Endothelial cell of umbilical vein (primary cell): ENCODE measurements around the gene WDR45. TPM values are rescaled to one million over a fixed set of nuclear protein-coding genes. Genes with fewer than 3 reads are reported as not detected.

ENCODE experiments used
- BruUV-seq: library from RNA; stranded (reverse); fragments of 400-500 nt; replicated peaks from 2 replicates; lab custom pipeline; 2021; lab: Mats Ljungman, UMichigan
- CTCF ChIA-PET: fragments of 300-600, 350-600 bp; sonication (Branson Sonifier 250); formaldehyde crosslinking; loops from one replicate; lab custom pipeline; 2021; ENCODE audit warnings: antibody characterized with exemption, inconsistent platforms; lab: Charles Lee
- POLR2A ChIA-PET: fragments of 300-600, 350-600 bp; sonication (Branson Sonifier 250); formaldehyde crosslinking; loops from one replicate; lab custom pipeline; 2021; ENCODE audit warnings: antibody characterized with exemption, inconsistent platforms; lab: Charles Lee
- DNase-seq: peaks from one replicate; pipeline ENCODE4 v3.0.0-alpha.2; 2011; ENCODE audit warnings: low read depth, low spot score
- FAIRE-seq: peaks from 2 replicates; lab custom pipeline; 2011; peaks lifted over from hg19 to GRCh38; lab: Jason Lieb, UNC
- H2AFZ ChIP-seq: 2 replicates; pipeline ENCODE4 v1.6.0; 2012; ENCODE audit warnings: low read depth, low read length, control low read depth, inconsistent platforms
- H3K27ac ChIP-seq: 2 replicates; pipeline ENCODE4 v1.5.1; 2011; ENCODE audit warnings: low read depth, mild to moderate bottlenecking, control low read depth, low read length, moderate library complexity; ENCODE audit not compliant: insufficient read depth
- H3K27me3 ChIP-seq, 2 experiments: 2 replicates each; pipeline versions ENCODE4 v1.6.0 to v1.6.1; 2011; ENCODE audit warnings: low read length in 2 of 2, mixed read lengths in 1 of 2; ENCODE audit not compliant: control insufficient read depth in 2 of 2, insufficient read depth in 2 of 2
- H3K36me3 ChIP-seq, 2 experiments: 2 replicates in 1 of 2; 3 replicates in 1 of 2; pipeline ENCODE4 v1.5.1; 2011; ENCODE audit warnings: low read length in 2 of 2, mild to moderate bottlenecking in 1 of 2, moderate library complexity in 1 of 2; ENCODE audit not compliant: control insufficient read depth in 2 of 2, insufficient read depth in 2 of 2; ENCODE audit errors: extremely low read depth in 1 of 2
- H3K4me1 ChIP-seq: 3 replicates; pipeline ENCODE4 v1.5.1; 2011; ENCODE audit warnings: mild to moderate bottlenecking, low read length; ENCODE audit not compliant: control insufficient read depth, insufficient read depth; ENCODE audit errors: extremely low read depth
- H3K4me2 ChIP-seq: 2 replicates; pipeline ENCODE4 v1.6.1; 2011; ENCODE audit warnings: low read length, control low read depth, mixed read lengths; ENCODE audit not compliant: insufficient read depth
- H3K4me3 ChIP-seq, 3 experiments: fragments of 200-600 bp in 1 of 3; sonication (generic), shearing (Covaris generic) in 1 of 3; replicated peaks in 1 of 3; 2 replicates each; pipeline ENCODE4 v1.5.1; 2011 to 2016; ENCODE audit warnings: control low read depth in 3 of 3, low read length in 3 of 3, mild to moderate bottlenecking in 2 of 3, inconsistent platforms in 1 of 3, low read depth in 1 of 3, moderate library complexity in 1 of 3; ENCODE audit not compliant: insufficient read depth in 1 of 3
- H3K79me2 ChIP-seq: 2 replicates; pipeline ENCODE4 v1.6.0; 2012; ENCODE audit warnings: low read length, inconsistent platforms; ENCODE audit not compliant: control insufficient read depth, insufficient read depth
- H3K9ac ChIP-seq: replicated peaks from 2 replicates; pipeline ENCODE3; 2011; ENCODE audit warnings: low read length, control low read depth; ENCODE audit not compliant: insufficient read depth; ENCODE audit errors: extremely low read depth
- H3K9me1 ChIP-seq: replicated peaks from 3 replicates; pipeline ENCODE4 v1.6.0; 2011; ENCODE audit warnings: mild to moderate bottlenecking, low read length; ENCODE audit not compliant: control insufficient read depth, insufficient read depth; ENCODE audit errors: extremely low read depth
- H3K9me3 ChIP-seq: replicated peaks from 2 replicates; pipeline ENCODE4 v1.5.1; 2012; ENCODE audit warnings: low read length, inconsistent platforms; ENCODE audit not compliant: control insufficient read depth, insufficient read depth
- H4K20me1 ChIP-seq: replicated peaks from 2 replicates; pipeline ENCODE3; 2011; ENCODE audit warnings: mild to moderate bottlenecking, low read length; ENCODE audit not compliant: control insufficient read depth, insufficient read depth; ENCODE audit errors: extremely low read depth
- EZH2 ChIP-seq: IDR thresholded peaks from 2 replicates; pipeline ENCODE4 v1.6.1; 2012; ENCODE audit warnings: borderline replicate concordance, low read depth, mild to moderate bottlenecking, moderate library complexity, low read length, inconsistent platforms; ENCODE audit not compliant: severe bottlenecking
- FOS ChIP-seq: IDR thresholded peaks from 2 replicates; pipeline ENCODE4 v1.6.1; 2011; ENCODE audit warnings: mild to moderate bottlenecking, low read length, moderate library complexity, borderline replicate concordance; ENCODE audit not compliant: insufficient read depth
- GATA2 ChIP-seq: IDR thresholded peaks from 2 replicates; pipeline ENCODE4 v1.7.0; 2011; ENCODE audit warnings: low read depth, mild to moderate bottlenecking, moderate library complexity, mixed read lengths, low read length; ENCODE audit not compliant: insufficient read length, insufficient read depth
- JUN ChIP-seq: IDR thresholded peaks from 2 replicates; pipeline ENCODE4 v1.6.1; 2011; ENCODE audit warnings: borderline replicate concordance, low read depth; ENCODE audit not compliant: insufficient read length, insufficient read depth
- MYC ChIP-seq: IDR thresholded peaks from one replicate; pipeline ENCODE4 v1.6.1; 2011; ENCODE audit warnings: mild to moderate bottlenecking, low read depth, low read length
- POLR2A ChIP-seq: IDR thresholded peaks from 2 replicates; pipeline ENCODE4 v1.6.1; 2012; ENCODE audit warnings: low read depth, mild to moderate bottlenecking, control low read depth, low read length
- POLR2AphosphoS5 ChIP-seq: IDR thresholded peaks from 2 replicates; pipeline ENCODE4 v1.6.1; 2012; ENCODE audit warnings: low read depth, mild to moderate bottlenecking, control low read depth, low read length, moderate library complexity; ENCODE audit not compliant: insufficient read depth
- dilution Hi-C: fragments of 300-500 bp; cut with MboI; formaldehyde crosslinking; loops from one replicate; pipeline ENCODE4 v1.15.0; 2019; ENCODE audit warnings: low sequenced_read_pairs; ENCODE audit not compliant: extremely low pct_ligation_motif_present
- intact Hi-C: fragments of 100-400 bp; cut with micrococcal nuclease; formaldehyde crosslinking; loops from one replicate; pipeline ENCODE4 v1.10.0; 2022
- polyA plus RNA-seq, 4 experiments: library from polyadenylated mRNA; depleted of rRNA in 3 of 4; stranded (reverse) in 3 of 4; unstranded in 1 of 4; fragments of >200 nt; gene quantifications; 2 replicates each; pipeline versions ENCODE4 v1.2.1 to v1.2.3, GENCODE V29; 2011 to 2012; ENCODE audit warnings: missing spikeins in 1 of 4
- total RNA-seq: library from RNA; stranded (reverse); gene quantifications from 2 replicates; pipeline ENCODE4 v1.2.3, GENCODE V29; 2021
- TF ChIP-seq, protein P1 (sequence below): IDR thresholded peaks from 2 replicates; pipeline ENCODE4 v1.6.1; 2011; ENCODE audit not compliant: insufficient read depth, insufficient read length
- TF ChIP-seq, protein P2 (sequence below), 2 donors: IDR thresholded peaks; 1 replicate in 1 of 2; 2 replicates in 1 of 2; pipeline ENCODE4 v1.5.1; 2011; ENCODE audit warnings: low read length in 2 of 2, mild to moderate bottlenecking in 2 of 2, moderate library complexity in 2 of 2, control low read depth in 1 of 2, inconsistent platforms in 1 of 2, low read depth in 1 of 2; ENCODE audit not compliant: insufficient read depth in 1 of 2; ENCODE audit errors: extremely low read depth in 1 of 2

The WDR45 gene
- total and polyA plus RNA-seq, 2 donors (not counting 3 experiments of a cell fraction or from before 2014, with no cell fraction given) = 32.2 to 70.4 TPM

DNA sequence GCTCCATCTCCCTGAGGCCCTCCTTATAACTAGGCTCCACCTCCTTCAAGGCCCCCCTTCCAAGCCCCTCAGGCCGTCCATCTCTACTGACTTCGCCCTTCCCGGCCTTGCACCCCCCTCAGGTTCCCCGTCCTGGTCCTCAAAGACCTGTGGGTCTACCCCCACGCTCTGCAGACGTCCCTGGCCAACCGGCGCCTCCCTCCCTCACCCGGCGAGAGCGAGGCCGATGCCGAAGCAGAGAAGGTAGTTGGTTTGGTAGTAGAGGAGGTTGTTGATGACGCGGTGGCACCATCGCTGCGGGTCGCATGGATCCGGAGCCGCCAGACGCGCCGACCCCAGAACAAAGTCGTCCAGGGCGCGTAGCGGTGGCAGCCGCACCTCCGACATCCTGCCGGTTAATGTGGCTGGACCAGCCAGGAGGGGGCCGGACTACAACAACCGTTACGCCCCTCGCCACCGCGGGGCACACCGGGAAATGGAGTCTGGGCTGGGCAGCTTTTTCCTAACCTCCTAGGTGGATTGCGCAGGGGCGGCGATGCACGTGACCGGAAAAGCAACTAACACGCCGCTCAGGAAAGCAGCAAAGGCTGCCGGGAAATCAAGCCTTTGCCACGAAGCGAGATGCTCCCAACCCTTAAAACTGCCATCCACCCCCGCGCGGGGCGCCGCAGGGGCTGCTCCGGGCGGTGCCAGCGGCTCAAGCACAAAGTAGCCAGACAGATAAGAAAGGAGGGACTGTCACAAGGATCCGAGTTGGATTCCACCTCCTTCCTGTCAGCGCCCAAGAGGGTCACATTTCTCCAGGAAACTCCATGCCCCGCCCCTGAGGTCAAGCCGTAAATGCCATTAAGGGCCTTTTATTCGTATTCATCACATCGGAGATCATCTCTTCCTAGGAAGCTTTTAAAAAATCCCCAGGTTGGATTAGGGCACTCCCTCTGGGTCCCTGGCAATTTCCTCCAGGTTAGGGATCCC lies 5.8 kb downstream of the WDR45 start, which contains the start of gene PRAF2:
TSS of gene PRAF2 (minus strand) at position 402 of the 975 bp plus-strand sequence. CDS start at position 387, 15 bp downstream.
- peak; percentile 91 for DNase-seq
- dilution Hi-C loops = no loop called here
- peak within 1 kb of the TSS; percentile 63 for H3K9ac ChIP-seq
- TSS peak; percentile 33 for BruUV-seq
- peak; percentile 65 for TF ChIP-seq POLR2A
- peak; percentile 54 for TF ChIP-seq POLR2AphosphoS5
- TF ChIP-seq EZH2 = no peak
- TF ChIP-seq, protein P1, sequence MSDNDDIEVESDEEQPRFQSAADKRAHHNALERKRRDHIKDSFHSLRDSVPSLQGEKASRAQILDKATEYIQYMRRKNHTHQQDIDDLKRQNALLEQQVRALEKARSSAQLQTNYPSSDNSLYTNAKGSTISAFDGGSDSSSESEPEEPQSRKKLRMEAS = peak; percentile 88
- ChIA-PET POLR2A (interaction anchor here (0.6 kb wide), 1 partner anchor 36 kb away, joined by 10 read pairs; no protein-coding TSS in a partner anchor), CTCF (interaction anchor here (0.6 kb wide), 1 partner anchor 31 kb away, joined by 3 read pairs; the partner anchor contains the start of gene TFE3)
- H3K79me2 ChIP-seq = peaks cover 11% of the 10 kb centered on the region
- H3K27ac ChIP-seq = peak within 1 kb of the TSS; percentile 48
- H2AFZ ChIP-seq = peak within 1 kb of the TSS; percentile 82
- intact Hi-C loops = loop anchor here (2.0 to 10.0 kb wide), 2 partner anchors 27 to 681 kb away; no protein-coding TSS in a partner anchor
- no peaks in the 10 kb centered on the region for H3K36me3 ChIP-seq
- H3K4me3 ChIP-seq = peak within 1 kb of the TSS; percentile 37 to 85 (median 63)
- H4K20me1 ChIP-seq = no peaks in the 10 kb centered on the region
- no peaks in the 10 kb centered on the region for H3K9me1 ChIP-seq
- peaks cover 9% of the 10 kb centered on the region for H3K4me1 ChIP-seq
- no peaks in the 10 kb centered on the region for H3K9me3 ChIP-seq
- peak within 1 kb of the TSS; percentile 86 for H3K4me2 ChIP-seq
- no peaks in the 10 kb centered on the region for H3K27me3 ChIP-seq
- FAIRE-seq = peak; percentile 99

DNA sequence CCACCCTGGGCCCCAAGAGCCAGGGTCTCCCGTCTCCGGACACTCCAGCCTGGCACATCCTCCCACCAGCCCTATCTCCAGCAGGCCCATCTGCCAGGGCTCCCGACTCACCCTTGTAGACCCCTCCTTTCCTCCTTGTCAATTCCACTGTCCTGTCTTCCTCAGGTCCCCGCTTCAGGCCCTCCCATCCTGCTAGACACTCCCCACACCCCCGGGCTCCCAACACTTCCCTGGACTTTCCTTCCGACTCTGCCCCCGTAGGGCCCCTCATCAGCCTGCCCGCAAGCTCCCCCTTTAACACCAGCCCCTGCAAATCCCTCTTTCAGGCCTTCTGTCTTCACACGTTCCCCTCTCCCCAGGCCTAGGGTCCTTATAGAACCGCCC lies 7.0 kb downstream of the WDR45 start:
- Histone ChIP-seq H3K4me3 (peak overlapping the region; percentile 37 to 85 (median 63)), H3K27ac (no peak overlapping the region), H3K79me2 (peaks cover 11% of the 10 kb centered on the region), H3K9me3 (no peaks in the 10 kb centered on the region), H3K36me3 (no peaks in the 10 kb centered on the region), H2AFZ (peak overlapping the region; percentile 19), H3K9me1 (no peaks in the 10 kb centered on the region), H3K4me2 (peak overlapping the region; percentile 86), H3K27me3 (no peaks in the 10 kb centered on the region), H4K20me1 (no peaks in the 10 kb centered on the region), H3K4me1 (peaks cover 9% of the 10 kb centered on the region), H3K9ac (peak overlapping the region; percentile 63)
- DNase-seq (no peak), FAIRE-seq (peak; percentile 18)
- no TSS peak for BruUV-seq
- CTCF ChIA-PET = no interaction called here
- intact Hi-C loops (loop anchor here (1.0 to 10.0 kb wide), 2 partner anchors 29 to 682 kb away; partner anchors contain the start of gene TFE3), dilution Hi-C loops (no loop called here)
- no peak for TF ChIP-seq POLR2AphosphoS5
- no peak for TF ChIP-seq EZH2
- TF ChIP-seq, protein P1 = no peak
- no peak for TF ChIP-seq FOS
- TF ChIP-seq, protein P2, sequence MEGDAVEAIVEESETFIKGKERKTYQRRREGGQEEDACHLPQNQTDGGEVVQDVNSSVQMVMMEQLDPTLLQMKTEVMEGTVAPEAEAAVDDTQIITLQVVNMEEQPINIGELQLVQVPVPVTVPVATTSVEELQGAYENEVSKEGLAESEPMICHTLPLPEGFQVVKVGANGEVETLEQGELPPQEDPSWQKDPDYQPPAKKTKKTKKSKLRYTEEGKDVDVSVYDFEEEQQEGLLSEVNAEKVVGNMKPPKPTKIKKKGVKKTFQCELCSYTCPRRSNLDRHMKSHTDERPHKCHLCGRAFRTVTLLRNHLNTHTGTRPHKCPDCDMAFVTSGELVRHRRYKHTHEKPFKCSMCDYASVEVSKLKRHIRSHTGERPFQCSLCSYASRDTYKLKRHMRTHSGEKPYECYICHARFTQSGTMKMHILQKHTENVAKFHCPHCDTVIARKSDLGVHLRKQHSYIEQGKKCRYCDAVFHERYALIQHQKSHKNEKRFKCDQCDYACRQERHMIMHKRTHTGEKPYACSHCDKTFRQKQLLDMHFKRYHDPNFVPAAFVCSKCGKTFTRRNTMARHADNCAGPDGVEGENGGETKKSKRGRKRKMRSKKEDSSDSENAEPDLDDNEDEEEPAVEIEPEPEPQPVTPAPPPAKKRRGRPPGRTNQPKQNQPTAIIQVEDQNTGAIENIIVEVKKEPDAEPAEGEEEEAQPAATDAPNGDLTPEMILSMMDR (IDR thresholded peaks at IDR 0.05; ENCODE audit: extremely low read depth in 1 of 2, insufficient read depth in 1 of 2, low read depth in 1 of 2, low read length in 2 of 2) = no peak
- no peak for TF ChIP-seq POLR2A
- TF ChIP-seq MYC = no peak
- TF ChIP-seq JUN = no peak
- TF ChIP-seq GATA2 = no peak
- POLR2A ChIA-PET = no interaction called here
